Gastroesophageal sphincter (tissue), 4 donors: ENCODE measurements around the gene DGKQ. TPM values are rescaled to one million over a fixed set of nuclear protein-coding genes. Genes with fewer than 3 reads are reported as not detected.

ENCODE experiments used
- ATAC-seq: fragments of 150-250 bp; one replicate; pipeline ENCODE4 v1.9.1; 2016; ENCODE audit warnings: mild to moderate bottlenecking, moderate library complexity
- H3K27ac ChIP-seq, 4 donors: fragments of 200-600 bp; sonication (generic) in 3 of 4; 1 replicate in 3 of 4; 2 replicates in 1 of 4; pipeline ENCODE4 v1.5.1; 2016 to 2019
- H3K27me3 ChIP-seq: fragments of 200-600 bp; sonication (generic); one replicate; pipeline ENCODE4 v1.5.1; 2019
- H3K36me3 ChIP-seq, 2 donors: fragments of 200-600 bp; sonication (generic); one replicate each; pipeline ENCODE4 v1.5.1; 2019; ENCODE audit warnings: control low read depth in 1 of 2
- H3K4me1 ChIP-seq, 3 donors: fragments of 200-600 bp; sonication (generic); 1 replicate in 2 of 3; 2 replicates in 1 of 3; pipeline ENCODE4 v1.5.1; 2016 to 2019; ENCODE audit warnings: control low read depth in 2 of 3
- H3K4me3 ChIP-seq, 2 donors: fragments of 200-600 bp; sonication (generic); one replicate each; pipeline ENCODE4 v1.5.1; 2019; ENCODE audit warnings: mild to moderate bottlenecking in 1 of 2, moderate library complexity in 1 of 2
- H3K9me3 ChIP-seq, 3 donors: fragments of 200-600 bp; sonication (generic); one replicate each; pipeline ENCODE4 v1.5.1; 2017 to 2019; ENCODE audit warnings: control low read depth in 2 of 3
- CTCF ChIP-seq, 4 experiments: fragments of 200-600 bp in 2 of 4; fragments of 450-650 bp in 2 of 4; sonication (generic) in 1 of 4; IDR thresholded peaks; one replicate each; pipeline ENCODE4 v1.5.1; 2017 to 2019; ENCODE audit warnings: antibody characterized with exemption in 4 of 4, mild to moderate bottlenecking in 2 of 4, moderate library complexity in 2 of 4
- EP300 ChIP-seq: sonication (generic); formaldehyde crosslinking; IDR thresholded peaks from one replicate; pipeline ENCODE4 v1.6.1; 2017; ENCODE audit warnings: antibody characterized with exemption, mild to moderate bottlenecking
- POLR2A ChIP-seq, 2 donors: fragments of 450-650 bp; IDR thresholded peaks; one replicate each; pipeline ENCODE4 v1.6.1; 2017; ENCODE audit warnings: antibody characterized with exemption in 2 of 2, mild to moderate bottlenecking in 2 of 2, moderate library complexity in 1 of 2
- POLR2AphosphoS5 ChIP-seq: sonication (generic); formaldehyde crosslinking; IDR thresholded peaks from one replicate; pipeline ENCODE4 v1.6.1; 2017; ENCODE audit warnings: antibody characterized with exemption
- WGBS, 2 donors: methylation state at CpG; one replicate each; pipeline ENCODE4 v1.1.5; 2018; ENCODE audit warnings: low coverage in 1 of 2; 5-methylcytosine and 5-hydroxymethylcytosine counted together
- total RNA-seq, 4 donors: library from RNA; depleted of rRNA; stranded (reverse); fragments of >200 nt; gene quantifications; one replicate each; pipeline ENCODE4 v1.1.0, GENCODE V29; 2016

DGKQ gene
- total RNA-seq, 4 donors from 2014 or later, result 7.5 to 13.5 (median 9.3) TPM

- no peak for ATAC-seq
- Histone ChIP-seq H3K4me3 (no peak overlapping the region), H3K36me3 (peaks cover 0 to 70% of the 10 kb centered on the region in 2 donors), H3K27ac (no peak overlapping the region), H3K9me3 (no peaks in the 10 kb centered on the region), H3K4me1 (peaks cover 0 to 8% (median 0%) of the 10 kb centered on the region in 3 donors), H3K27me3 (no peaks in the 10 kb centered on the region)
- TF ChIP-seq POLR2AphosphoS5 (no peak), CTCF (IDR thresholded peaks at IDR 0.05) (no peak), EP300 (no peak), POLR2A (IDR thresholded peaks at IDR 0.05) (no peak)
- WGBS, 2 donors, result 93% methylated on average over 8 of the region's 26 CpGs; no CpG with 5 or more reads in 1 of the 2 donors
Measured at GRCh38 chr4:910366-911091, 62.8 kb downstream of the DGKQ start.

GRCh38 chr4:909821-910220 lies 63.5 kb downstream of the DGKQ start:
- no CpG with 5 or more reads among the region's 12 CpGs for WGBS, 2 donors
- H3K4me3 ChIP-seq, result no peak overlapping the region
- H3K36me3 ChIP-seq, result peaks cover 0 to 72% of the 10 kb centered on the region in 2 donors
- H3K9me3 ChIP-seq, result no peaks in the 10 kb centered on the region
- ATAC-seq, result no peak
- H3K27me3 ChIP-seq, result no peaks in the 10 kb centered on the region
- no peak for TF ChIP-seq POLR2A (IDR thresholded peaks at IDR 0.05)
- no peak for TF ChIP-seq EP300
- no peak for TF ChIP-seq POLR2AphosphoS5
- TF ChIP-seq CTCF (IDR thresholded peaks at IDR 0.05), result no peak
- H3K4me1 ChIP-seq, result peaks cover 0 to 1% (median 0%) of the 10 kb centered on the region in 3 donors
- no peak overlapping the region for H3K27ac ChIP-seq

- no peaks in the 10 kb centered on the region for H3K27me3 ChIP-seq
- no peak overlapping the region for H3K4me3 ChIP-seq
- no peak overlapping the region for H3K27ac ChIP-seq
- no peaks in the 10 kb centered on the region for H3K9me3 ChIP-seq
- H3K36me3 ChIP-seq, result peaks cover 0 to 79% of the 10 kb centered on the region in 2 donors
- no peak for ATAC-seq
- 90 to 96% methylated on average over 5 to 15 of the region's 26 CpGs for WGBS, 2 donors
- no peaks in the 10 kb centered on the region for H3K4me1 ChIP-seq
- TF ChIP-seq EP300 (no peak), POLR2A (IDR thresholded peaks at IDR 0.05) (no peak), CTCF (IDR thresholded peaks at IDR 0.05) (no peak), POLR2AphosphoS5 (no peak)
Measured at GRCh38 chr4:909131-909571, 64.2 kb downstream of the DGKQ start.

Other genes with a start within 250 kb of the DGKQ start
- gene CPLX1, start 147.4 kb downstream of the DGKQ start, total RNA-seq, result under 1 TPM in 3 of 4 donors, not detected in 1; 0.31 to 0.96 (median 0.54) TPM
- gene GAK, start 41.3 kb downstream of the DGKQ start, total RNA-seq, result 10 to 100 TPM; 70.1 to 95.3 (median 78.1) TPM
- gene TMEM175, start 41.1 kb downstream of the DGKQ start, total RNA-seq, result 10 to 100 TPM; 21.7 to 40.3 (median 24.2) TPM
- gene IDUA, start 13.5 kb upstream of the DGKQ start, total RNA-seq, result 10 to 100 TPM in 2 of 4 donors, 1 to 10 TPM in 2; 4.6 to 15.1 (median 12.2) TPM
- gene SLC26A1, start 19.8 kb upstream of the DGKQ start, total RNA-seq, result not detected
- 10 to 100 TPM; 21.9 to 36.8 (median 25.4) TPM for gene FGFRL1, start 38.1 kb upstream of the DGKQ start, total RNA-seq
- 1 to 10 TPM; 1.5 to 6.9 (median 4.6) TPM for gene RNF212, start 140.0 kb upstream of the DGKQ start, total RNA-seq
- gene SPON2, start 199.0 kb upstream of the DGKQ start, total RNA-seq, result 10 to 100 TPM; 16.3 to 72.5 (median 55.0) TPM